ENCODE results near the gene ELOB. TPM values are rescaled to one million over a fixed set of nuclear protein-coding genes. Genes with fewer than 3 reads are reported as not detected.

Gene ELOB
- total RNA-seq, 1 experiment from 2014 or later = 319 TPM

DNA sequence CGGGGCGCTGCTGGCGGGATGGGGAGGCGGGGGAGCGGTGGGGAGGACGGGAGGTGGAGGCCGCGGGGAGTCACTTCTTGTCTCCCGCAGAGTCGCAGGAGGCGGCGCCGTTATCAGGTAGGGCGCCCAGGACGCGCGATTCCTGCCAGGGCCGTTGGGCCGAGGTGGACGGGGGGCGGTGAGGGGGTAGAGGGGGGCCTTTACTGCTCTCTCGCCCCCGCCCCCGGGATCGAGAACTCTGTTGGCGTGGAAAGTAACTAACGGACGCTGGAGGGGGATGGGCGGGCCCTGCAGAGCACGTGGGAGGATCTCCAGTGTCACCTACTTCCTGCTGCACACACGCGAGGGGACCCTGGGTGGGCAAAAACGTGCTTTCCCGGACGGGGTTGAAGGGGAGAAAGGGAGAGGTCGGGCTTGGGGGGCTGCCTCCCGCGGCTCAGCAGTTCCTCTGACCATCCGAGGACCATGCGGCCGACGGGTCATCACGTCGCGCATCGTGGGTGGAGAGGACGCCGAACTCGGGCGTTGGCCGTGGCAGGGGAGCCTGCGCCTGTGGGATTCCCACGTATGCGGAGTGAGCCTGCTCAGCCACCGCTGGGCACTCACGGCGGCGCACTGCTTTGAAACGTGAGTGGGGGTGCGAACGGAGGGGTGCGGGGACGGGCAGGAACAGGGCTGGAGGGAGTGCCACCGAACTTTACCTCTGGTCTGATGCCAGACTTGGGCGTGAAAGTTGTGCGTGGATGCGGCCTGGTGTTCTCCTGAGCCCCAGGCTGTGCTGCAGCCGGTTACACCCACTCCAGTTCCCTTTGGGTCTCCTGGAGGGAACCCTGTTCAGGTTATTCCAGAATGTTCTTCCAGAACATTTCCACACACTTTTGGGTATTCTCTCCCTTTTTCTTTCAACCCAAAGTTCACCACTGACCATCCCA, 40.5 kb upstream of the ELOB start:
- Histone ChIP-seq H3K79me2 (ENCODE audit: insufficient read depth, low read length) (no peaks in the 10 kb centered on the region), H3K14ac (ENCODE audit: insufficient read depth, low read length) (no peak overlapping the region), H3K56ac (ENCODE audit: insufficient read length, low read depth, low read length) (no peak overlapping the region), H2BK15ac (ENCODE audit: low read depth, low read length) (no peak overlapping the region), H2BK12ac (ENCODE audit: insufficient read length, low read depth, low read length) (no peak overlapping the region), H4K8ac (replicated peaks; ENCODE audit: insufficient read length, low read depth, low read length) (no peak overlapping the region), H3K9me3 (ENCODE audit: control insufficient read depth, low read depth, low read length) (no peaks in the 10 kb centered on the region), H3K27me3 (ENCODE audit: insufficient read depth, low read length) (no peaks in the 10 kb centered on the region), H3K18ac (ENCODE audit: insufficient read length, low read depth, low read length) (no peak overlapping the region), H3K27ac (ENCODE audit: insufficient read length, low read depth, low read length) (no peak overlapping the region), H2BK120ac (ENCODE audit: low read depth, low read length, poor library complexity, severe bottlenecking) (no peak overlapping the region), H2AFZ (ENCODE audit: low read length) (no peak overlapping the region), H3T11ph (ENCODE audit: low read length) (no peak overlapping the region), H3K4me2 (ENCODE audit: insufficient read depth, insufficient read length, low read length) (no peak overlapping the region), H2AK5ac (ENCODE audit: insufficient read length, low read length) (no peak overlapping the region), H4K91ac (ENCODE audit: insufficient read length, low read depth, low read length) (no peak overlapping the region), H2BK5ac (ENCODE audit: insufficient read length, low read length) (no peak overlapping the region), H2BK20ac (ENCODE audit: low read depth, low read length, poor library complexity, severe bottlenecking) (no peak overlapping the region), H3K79me1 (ENCODE audit: insufficient read depth, low read depth, low read length, poor library complexity, severe bottlenecking) (no peaks in the 10 kb centered on the region), H4K20me1 (ENCODE audit: control insufficient read depth, insufficient read depth, insufficient read length) (no peaks in the 10 kb centered on the region), H3K4me1 (ENCODE audit: insufficient read depth, low read length) (no peaks in the 10 kb centered on the region), H3K23ac (ENCODE audit: insufficient read length, low read depth, low read length) (no peak overlapping the region), H4K5ac (ENCODE audit: insufficient read length, low read depth, low read length) (no peak overlapping the region), H3K9ac (ENCODE audit: extremely low read depth, insufficient read length, low read length) (no peak overlapping the region), H3K23me2 (ENCODE audit: insufficient read length, low read depth, low read length, poor library complexity, severe bottlenecking) (no peaks in the 10 kb centered on the region), H3K4ac (ENCODE audit: low read depth, low read length) (no peak overlapping the region)
- Mint-ChIP-seq H3K4me3 (no peak overlapping the region), H3K4me1 (no peaks in the 10 kb centered on the region; a peak in 1 of 4 replicates), H3K27ac (no peak overlapping the region), H3K36me3 (ENCODE audit: insufficient read depth in 1 of 3, low read depth in 3 of 3) (no peaks in the 10 kb centered on the region; a peak in 1 of 7 replicates), H3K9me3 (no peaks in the 10 kb centered on the region), H3K27me3 (ENCODE audit: low read depth) (no peaks in the 10 kb centered on the region)
- TF ChIP-seq, protein P1, sequence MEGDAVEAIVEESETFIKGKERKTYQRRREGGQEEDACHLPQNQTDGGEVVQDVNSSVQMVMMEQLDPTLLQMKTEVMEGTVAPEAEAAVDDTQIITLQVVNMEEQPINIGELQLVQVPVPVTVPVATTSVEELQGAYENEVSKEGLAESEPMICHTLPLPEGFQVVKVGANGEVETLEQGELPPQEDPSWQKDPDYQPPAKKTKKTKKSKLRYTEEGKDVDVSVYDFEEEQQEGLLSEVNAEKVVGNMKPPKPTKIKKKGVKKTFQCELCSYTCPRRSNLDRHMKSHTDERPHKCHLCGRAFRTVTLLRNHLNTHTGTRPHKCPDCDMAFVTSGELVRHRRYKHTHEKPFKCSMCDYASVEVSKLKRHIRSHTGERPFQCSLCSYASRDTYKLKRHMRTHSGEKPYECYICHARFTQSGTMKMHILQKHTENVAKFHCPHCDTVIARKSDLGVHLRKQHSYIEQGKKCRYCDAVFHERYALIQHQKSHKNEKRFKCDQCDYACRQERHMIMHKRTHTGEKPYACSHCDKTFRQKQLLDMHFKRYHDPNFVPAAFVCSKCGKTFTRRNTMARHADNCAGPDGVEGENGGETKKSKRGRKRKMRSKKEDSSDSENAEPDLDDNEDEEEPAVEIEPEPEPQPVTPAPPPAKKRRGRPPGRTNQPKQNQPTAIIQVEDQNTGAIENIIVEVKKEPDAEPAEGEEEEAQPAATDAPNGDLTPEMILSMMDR (conservative IDR thresholded peaks at IDR 0.05) = no peak
- DNase-seq = no peak
- WGBS (ENCODE audit: extremely low coverage, insufficient read length, low lambda C conversion rate) = no CpG with 5 or more reads among the region's 68 CpGs
